NB4 (cell line): ENCODE data around the gene CIITA.

Source experiments
- DNase-seq: peaks from one replicate; pipeline ENCODE4 v3.0.0; 2010; ENCODE audit warnings: low read depth
- H3K4me3 ChIP-seq: one replicate; pipeline ENCODE4 v1.5.1; 2011; ENCODE audit warnings: mild to moderate bottlenecking, low read depth, low read length, moderate library complexity
- MYC ChIP-seq: IDR thresholded peaks from 2 replicates; pipeline ENCODE4 v1.6.1; 2011; ENCODE audit warnings: low read depth, low read length
- POLR2A ChIP-seq: IDR thresholded peaks from 2 replicates; pipeline ENCODE4 v1.6.1; 2011; ENCODE audit warnings: mild to moderate bottlenecking; ENCODE audit not compliant: insufficient read length; ENCODE audit errors: extremely low read depth
- TF ChIP-seq, protein P1 (sequence below): IDR thresholded peaks from 2 replicates; pipeline ENCODE4 v1.6.1; 2011; ENCODE audit warnings: low read depth, low read length
- TF ChIP-seq, protein P2 (sequence below): IDR thresholded peaks from one replicate; pipeline ENCODE4 v1.5.1; 2012; ENCODE audit warnings: low read depth, low read length

Gene CIITA

DNA sequence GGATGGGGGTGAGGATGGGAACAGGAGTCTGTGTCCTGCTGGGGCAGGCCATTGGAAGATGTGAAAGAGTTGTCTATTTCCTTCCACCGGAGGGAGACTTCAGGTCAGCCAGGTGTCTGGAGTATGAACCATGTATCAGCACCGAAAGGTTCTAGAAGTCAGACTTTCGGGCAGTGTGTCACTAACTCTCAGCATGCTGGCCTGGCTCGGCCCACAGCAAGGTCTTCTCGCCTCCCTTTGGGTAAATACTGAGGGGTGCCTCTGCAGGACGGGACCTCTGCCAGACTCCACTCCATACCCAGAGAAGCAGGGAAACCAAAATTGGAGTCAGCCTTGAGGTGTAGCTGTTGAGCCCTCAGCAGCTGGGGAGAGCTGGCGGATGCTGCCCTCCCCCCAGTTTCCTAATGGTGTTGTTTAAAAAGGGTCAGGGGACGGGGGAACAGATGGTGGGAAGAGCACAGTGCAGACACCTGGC is 507 bp downstream of the CIITA start:
- no peak for TF ChIP-seq MYC
- TF ChIP-seq, protein P1, sequence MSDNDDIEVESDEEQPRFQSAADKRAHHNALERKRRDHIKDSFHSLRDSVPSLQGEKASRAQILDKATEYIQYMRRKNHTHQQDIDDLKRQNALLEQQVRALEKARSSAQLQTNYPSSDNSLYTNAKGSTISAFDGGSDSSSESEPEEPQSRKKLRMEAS = no peak
- TF ChIP-seq POLR2A = no peak
- TF ChIP-seq, protein P2, sequence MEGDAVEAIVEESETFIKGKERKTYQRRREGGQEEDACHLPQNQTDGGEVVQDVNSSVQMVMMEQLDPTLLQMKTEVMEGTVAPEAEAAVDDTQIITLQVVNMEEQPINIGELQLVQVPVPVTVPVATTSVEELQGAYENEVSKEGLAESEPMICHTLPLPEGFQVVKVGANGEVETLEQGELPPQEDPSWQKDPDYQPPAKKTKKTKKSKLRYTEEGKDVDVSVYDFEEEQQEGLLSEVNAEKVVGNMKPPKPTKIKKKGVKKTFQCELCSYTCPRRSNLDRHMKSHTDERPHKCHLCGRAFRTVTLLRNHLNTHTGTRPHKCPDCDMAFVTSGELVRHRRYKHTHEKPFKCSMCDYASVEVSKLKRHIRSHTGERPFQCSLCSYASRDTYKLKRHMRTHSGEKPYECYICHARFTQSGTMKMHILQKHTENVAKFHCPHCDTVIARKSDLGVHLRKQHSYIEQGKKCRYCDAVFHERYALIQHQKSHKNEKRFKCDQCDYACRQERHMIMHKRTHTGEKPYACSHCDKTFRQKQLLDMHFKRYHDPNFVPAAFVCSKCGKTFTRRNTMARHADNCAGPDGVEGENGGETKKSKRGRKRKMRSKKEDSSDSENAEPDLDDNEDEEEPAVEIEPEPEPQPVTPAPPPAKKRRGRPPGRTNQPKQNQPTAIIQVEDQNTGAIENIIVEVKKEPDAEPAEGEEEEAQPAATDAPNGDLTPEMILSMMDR = no peak
- no peak for DNase-seq
- H3K4me3 ChIP-seq = no peak overlapping the region

DNA sequence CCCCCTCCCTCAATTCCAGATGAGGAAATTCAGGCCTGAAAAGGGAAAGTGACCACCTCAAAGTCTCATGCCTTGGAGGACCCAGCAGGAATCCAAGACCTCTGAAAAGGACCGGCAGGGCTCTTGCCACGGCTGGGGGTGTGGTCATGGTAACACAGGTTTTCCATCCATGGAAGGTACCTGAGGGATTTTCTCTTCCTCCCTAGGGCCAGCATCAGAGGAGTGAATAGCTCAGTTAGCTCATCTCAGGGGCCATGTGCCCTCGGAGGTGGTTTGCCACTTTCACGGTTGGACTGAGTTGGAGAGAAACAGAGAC is 1.3 kb downstream of the CIITA start:
- H3K4me3 ChIP-seq = no peak overlapping the region

DNA sequence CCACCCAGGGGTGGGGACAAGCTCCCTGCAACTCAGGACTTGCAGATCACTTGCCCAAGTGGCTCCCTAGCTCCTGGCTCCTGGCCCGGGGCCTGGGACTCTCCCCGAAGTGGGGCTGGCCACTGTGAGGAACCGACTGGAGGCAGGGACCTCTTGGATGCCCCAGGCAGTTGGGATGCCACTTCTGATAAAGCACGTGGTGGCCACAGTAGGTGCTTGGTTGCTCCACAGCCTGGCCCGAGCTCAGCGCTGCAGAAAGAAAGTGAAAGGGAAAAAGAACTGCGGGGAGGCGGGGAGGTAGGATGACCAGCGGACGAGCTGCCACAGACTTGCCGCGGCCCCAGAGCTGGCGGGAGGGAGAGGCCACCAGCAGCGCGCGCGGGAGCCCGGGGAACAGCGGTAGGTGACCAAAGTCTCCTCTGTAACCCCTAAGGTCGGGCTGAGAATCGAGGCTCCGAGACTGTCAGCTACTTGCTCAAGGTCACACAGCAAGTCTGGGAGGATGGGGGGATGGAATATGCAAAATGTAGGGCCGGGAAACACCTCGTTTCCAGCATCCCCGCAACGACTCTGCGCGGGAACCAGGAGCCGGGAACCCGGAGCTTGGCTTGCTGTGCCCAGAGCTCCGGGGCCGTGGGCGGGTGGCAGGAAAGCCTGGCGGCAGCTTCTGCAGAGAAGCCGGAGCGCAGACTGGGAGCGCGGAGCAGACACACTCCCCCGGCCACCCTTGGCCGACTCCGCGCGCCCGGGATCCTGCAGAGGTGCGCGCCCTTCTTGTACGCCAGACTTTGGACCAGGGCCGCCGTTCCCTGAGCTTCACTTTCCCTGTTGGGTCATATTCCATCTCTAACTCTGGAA is 1.9 kb downstream of the CIITA start:
- TF ChIP-seq MYC (no peak), POLR2A (no peak)
- TF ChIP-seq, protein P2 = no peak
- TF ChIP-seq, protein P1 = no peak
- DNase-seq = no peak
- no peak overlapping the region for H3K4me3 ChIP-seq

More for the DNA sequence above, 1.3 kb downstream of the CIITA start:
- TF ChIP-seq MYC = no peak
- TF ChIP-seq POLR2A = no peak
- TF ChIP-seq, protein P1 = no peak
- TF ChIP-seq, protein P2 = no peak
- no peak for DNase-seq

DNA sequence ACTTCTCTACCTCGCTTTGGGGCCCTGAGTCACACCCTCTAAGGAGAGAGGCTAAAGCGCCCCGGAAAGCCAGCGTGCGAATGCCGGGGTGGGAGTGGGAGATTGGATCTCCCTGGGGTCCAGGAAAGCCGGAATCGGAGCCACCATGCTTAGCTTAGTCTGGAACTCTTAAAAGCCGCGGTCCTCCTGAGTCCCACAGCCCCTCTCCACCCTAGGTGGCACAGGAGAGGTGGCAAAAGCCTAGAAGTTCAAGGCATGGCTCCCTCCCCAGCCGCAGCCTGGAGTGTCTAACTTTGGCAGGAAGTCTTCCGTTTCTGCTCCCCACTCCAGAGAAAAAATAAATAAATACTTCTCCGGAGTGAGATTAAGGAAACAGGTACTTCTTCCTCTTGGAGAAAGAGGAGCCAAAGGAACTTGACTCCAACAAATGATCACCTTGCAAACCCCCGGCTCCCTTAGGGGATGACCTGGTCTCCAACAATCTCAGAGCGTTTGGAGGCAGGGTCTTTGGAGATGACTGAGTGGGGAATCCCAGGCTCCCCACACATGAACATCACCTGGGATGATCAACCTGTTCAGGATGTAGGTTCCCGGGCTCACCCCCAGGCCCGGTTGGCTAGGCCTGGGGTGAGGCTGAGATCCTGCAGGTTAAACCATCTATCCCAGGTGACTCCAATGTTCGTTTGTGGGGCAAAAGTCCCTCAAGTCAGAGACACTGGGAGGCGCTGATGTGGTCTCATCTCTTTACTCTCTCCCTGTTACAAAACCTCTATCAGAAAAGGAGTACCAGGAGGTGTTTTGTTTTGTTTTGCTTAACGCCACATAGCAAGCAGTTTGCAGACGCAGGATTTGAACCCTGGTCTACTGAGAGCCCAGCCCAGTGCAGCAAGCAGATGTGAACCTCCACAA is 2.9 kb downstream of the CIITA start:
- no peak overlapping the region for H3K4me3 ChIP-seq
- TF ChIP-seq POLR2A = no peak
- no peak for TF ChIP-seq MYC
- TF ChIP-seq, protein P1 = no peak
- TF ChIP-seq, protein P2 = no peak
- DNase-seq = no peak

DNA sequence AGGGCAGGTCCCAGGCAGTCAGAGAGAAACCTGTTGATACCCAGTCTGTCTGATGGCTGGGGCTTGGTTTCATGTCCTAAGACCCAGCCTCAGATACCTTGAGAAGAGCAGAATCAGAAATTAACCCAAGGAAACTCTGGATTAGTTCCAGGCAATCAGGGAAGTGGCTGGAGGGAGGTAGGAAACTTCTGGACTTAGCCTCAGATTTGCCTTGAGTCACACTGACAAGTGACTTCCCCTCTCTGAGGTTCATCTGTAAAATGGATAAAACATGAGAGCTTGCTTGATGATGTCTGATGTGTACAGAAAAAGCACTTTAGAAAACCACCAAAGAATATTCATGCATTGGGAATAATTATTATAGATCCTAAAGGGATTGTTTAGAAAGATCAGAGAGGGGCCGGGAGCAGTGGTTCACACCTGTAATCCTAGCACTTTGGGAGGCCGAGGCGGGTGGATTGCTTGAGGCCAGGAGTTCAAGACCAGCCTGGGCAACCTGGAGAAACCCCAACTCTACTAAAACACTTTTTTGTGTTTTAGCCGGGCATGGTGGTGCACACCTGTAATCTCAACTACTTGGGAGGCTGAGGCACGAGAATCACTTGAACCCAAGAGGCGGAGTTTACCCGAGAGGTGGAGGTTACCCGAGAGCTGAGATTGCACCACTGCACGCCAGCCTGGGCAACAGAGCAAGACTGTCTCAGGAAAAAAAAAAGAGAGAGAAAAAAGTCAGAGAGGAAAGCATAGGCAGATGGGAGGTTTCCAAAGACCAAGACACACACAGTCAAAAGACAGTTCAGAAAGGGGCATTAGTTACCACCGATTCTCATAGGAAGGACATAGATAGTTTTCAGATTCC is 3.8 kb downstream of the CIITA start:
- TF ChIP-seq, protein P2 = no peak
- no peak overlapping the region for H3K4me3 ChIP-seq
- DNase-seq = no peak
